Nephron progenitor cell (in vitro differentiated cells): ENCODE data around the gene TRPC4AP.
"Not testable (repeated sequence)": the region's sequence is repeated elsewhere in the genome, so short reads cannot be mapped to it uniquely, and the experiment has no call there.

Source experiments
- DNase-seq: peaks from one replicate; pipeline ENCODE4 v3.0.0; 2021
- H3K27ac Mint-ChIP-seq: 2 replicates; pipeline ENCODE4 v1.8.0; 2021; ENCODE audit warnings: mild to moderate bottlenecking, moderate library complexity, mixed read lengths
- H3K27me3 Mint-ChIP-seq: 2 replicates; pipeline ENCODE4 v1.8.0; 2021; ENCODE audit warnings: mild to moderate bottlenecking, low read depth, mixed read lengths; ENCODE audit not compliant: poor library complexity
- H3K36me3 Mint-ChIP-seq: 2 replicates; pipeline ENCODE4 v1.8.0; 2021; ENCODE audit warnings: low read depth, mixed read lengths
- H3K4me1 Mint-ChIP-seq: 2 replicates; pipeline ENCODE4 v1.8.0; 2021; ENCODE audit warnings: mixed read lengths
- H3K4me3 Mint-ChIP-seq: 2 replicates; pipeline ENCODE4 v1.8.0; 2021; ENCODE audit warnings: mild to moderate bottlenecking, moderate library complexity, mixed read lengths
- H3K9me3 Mint-ChIP-seq: 2 replicates; pipeline ENCODE4 v1.8.0; 2021; ENCODE audit warnings: mild to moderate bottlenecking, moderate library complexity, mixed read lengths
- TF ChIP-seq, protein P1 (sequence below): fragments of 200-600 bp; sonication (generic); IDR thresholded peaks from 2 replicates; pipeline ENCODE4 v1.5.0; 2021; ENCODE audit warnings: antibody characterized with exemption

TRPC4AP gene

DNA sequence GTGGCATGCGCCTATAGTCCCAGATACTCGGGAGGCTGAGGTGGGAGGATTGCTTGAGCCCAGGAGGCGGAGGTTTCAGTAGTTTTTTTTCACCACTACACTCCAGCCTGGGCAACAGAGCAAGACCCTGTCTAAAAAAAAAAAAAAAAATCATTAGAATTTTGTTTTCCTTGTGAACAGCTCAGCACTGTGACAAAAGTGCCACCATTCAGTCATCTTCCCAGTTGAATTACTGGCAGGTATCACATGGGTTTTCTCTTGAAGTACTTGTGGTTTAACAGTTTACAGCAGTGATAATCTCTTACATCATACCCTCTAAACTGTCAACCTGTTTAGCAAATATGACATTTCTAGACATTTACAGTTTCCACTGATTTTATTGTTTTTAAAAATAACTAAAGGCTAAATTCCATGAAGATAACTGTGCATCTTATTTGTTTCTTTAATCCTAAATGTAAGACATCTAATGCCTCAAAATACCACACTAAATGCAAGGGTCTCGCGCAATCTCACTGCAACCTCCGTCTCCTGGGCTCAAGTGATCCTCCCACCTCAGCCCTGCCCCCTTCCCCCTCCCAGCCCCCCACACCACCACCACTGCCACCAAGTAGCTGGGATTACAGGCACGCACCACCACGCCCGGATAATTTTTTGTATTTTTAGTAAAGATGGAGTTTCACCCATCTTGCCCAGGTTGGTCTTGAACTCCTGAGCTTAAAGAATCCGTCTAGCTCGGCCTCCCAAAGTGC lies 7.0 kb downstream of the TRPC4AP start:
- TF ChIP-seq, protein P1, sequence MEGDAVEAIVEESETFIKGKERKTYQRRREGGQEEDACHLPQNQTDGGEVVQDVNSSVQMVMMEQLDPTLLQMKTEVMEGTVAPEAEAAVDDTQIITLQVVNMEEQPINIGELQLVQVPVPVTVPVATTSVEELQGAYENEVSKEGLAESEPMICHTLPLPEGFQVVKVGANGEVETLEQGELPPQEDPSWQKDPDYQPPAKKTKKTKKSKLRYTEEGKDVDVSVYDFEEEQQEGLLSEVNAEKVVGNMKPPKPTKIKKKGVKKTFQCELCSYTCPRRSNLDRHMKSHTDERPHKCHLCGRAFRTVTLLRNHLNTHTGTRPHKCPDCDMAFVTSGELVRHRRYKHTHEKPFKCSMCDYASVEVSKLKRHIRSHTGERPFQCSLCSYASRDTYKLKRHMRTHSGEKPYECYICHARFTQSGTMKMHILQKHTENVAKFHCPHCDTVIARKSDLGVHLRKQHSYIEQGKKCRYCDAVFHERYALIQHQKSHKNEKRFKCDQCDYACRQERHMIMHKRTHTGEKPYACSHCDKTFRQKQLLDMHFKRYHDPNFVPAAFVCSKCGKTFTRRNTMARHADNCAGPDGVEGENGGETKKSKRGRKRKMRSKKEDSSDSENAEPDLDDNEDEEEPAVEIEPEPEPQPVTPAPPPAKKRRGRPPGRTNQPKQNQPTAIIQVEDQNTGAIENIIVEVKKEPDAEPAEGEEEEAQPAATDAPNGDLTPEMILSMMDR = no peak
- Mint-ChIP-seq H3K4me1 (peaks cover 19% of the 10 kb centered on the region), H3K27me3 (peaks cover 2% of the 10 kb centered on the region), H3K4me3 (no peak overlapping the region), H3K9me3 (no peaks in the 10 kb centered on the region), H3K27ac (no peak overlapping the region), H3K36me3 (peaks cover 37% of the 10 kb centered on the region)
- no peak for DNase-seq

DNA sequence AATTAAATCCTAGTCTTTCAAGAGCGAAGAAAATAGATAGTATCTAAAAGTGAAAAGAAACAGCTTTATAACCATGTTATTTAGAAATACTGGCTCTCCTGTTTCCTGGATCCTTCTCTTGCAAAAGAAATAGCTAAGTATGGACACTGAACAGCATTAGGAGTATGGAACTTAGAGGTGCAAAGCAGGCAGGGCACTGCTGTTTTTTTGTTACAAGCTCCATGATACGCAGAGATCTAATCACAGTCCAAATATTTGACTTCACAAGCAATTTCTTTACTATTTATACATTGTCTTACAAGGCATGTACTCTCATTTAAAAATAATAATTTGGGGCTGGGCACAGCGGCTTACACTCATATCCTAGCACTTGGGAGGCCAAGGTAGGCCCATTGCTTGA lies 7.6 kb downstream of the TRPC4AP start:
- TF ChIP-seq, protein P1 = no peak
- no peak for DNase-seq
- H3K4me1 Mint-ChIP-seq = peaks cover 18% of the 10 kb centered on the region
- H3K27ac Mint-ChIP-seq = no peak overlapping the region
- H3K9me3 Mint-ChIP-seq = no peaks in the 10 kb centered on the region
- no peak overlapping the region for H3K4me3 Mint-ChIP-seq
- peaks cover 37% of the 10 kb centered on the region for H3K36me3 Mint-ChIP-seq
- H3K27me3 Mint-ChIP-seq = peaks cover 2% of the 10 kb centered on the region

DNA sequence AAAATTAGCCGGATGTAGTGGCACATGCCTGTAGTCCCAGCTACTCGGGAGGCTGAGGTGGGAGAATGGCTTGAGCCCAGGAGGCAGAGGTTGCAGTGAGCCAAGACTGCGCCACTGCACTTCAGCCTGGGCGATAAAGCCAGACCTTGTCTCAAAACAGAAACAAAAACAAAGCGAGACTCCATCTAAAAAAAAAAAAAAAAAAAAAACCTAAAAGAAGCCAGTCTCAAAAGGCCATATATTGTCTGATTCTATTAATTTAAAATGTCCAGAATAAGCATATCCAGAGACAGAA lies 12.3 kb downstream of the TRPC4AP start:
- Mint-ChIP-seq H3K9me3 (peaks cover 44% of the 10 kb centered on the region), H3K36me3 (peaks cover 63% of the 10 kb centered on the region)
- H3K4me3 Mint-ChIP-seq, DNase-seq, H3K4me1 Mint-ChIP-seq, H3K27me3 Mint-ChIP-seq, H3K27ac Mint-ChIP-seq: not testable (repeated sequence)

DNA sequence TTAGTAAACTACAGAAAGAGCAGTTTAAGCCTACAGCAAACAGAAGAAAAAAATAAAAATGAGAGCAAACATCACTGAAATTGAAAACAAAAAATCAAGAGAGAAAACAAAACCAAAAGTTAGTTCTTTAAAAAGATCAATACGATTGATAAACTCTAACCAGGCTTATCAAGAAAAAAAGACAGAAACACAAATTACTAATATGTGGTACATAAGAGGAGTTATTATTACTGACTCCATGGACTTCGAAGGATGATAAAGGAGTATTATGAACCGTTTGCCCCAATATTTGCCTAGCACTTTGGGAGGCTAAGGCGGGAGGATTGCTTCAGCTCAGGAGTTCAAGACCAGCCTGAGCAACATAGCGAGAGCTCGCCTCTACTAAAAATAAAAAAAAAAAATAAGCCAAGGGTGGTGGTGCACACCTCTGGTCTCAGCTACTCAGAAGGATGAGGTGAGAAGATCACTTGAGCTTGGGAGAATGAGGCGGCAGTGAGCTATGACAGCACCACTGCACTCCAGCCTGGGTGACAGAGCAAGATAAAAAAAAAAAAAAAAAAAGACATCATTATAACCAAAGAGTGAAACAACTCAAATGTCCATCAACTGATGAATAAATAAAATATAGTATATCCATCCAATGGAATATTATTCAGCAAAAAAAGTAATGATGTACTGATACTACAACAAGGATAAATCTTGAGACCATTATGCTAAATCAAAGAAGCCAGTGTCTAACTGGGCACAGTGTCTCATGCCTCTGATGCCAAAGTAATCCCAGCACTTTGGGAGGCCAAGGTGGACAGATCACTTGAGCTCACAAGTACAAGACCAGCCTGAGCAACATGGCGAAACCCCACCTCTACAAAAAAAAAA lies 12.9 kb downstream of the TRPC4AP start:
- Mint-ChIP-seq H3K27me3 (no peaks in the 10 kb centered on the region), H3K4me3 (no peak overlapping the region), H3K27ac (no peak overlapping the region), H3K36me3 (peaks cover 64% of the 10 kb centered on the region), H3K4me1 (no peaks in the 10 kb centered on the region), H3K9me3 (peaks cover 49% of the 10 kb centered on the region)
- DNase-seq = no peak
- TF ChIP-seq, protein P1 = no peak

DNA sequence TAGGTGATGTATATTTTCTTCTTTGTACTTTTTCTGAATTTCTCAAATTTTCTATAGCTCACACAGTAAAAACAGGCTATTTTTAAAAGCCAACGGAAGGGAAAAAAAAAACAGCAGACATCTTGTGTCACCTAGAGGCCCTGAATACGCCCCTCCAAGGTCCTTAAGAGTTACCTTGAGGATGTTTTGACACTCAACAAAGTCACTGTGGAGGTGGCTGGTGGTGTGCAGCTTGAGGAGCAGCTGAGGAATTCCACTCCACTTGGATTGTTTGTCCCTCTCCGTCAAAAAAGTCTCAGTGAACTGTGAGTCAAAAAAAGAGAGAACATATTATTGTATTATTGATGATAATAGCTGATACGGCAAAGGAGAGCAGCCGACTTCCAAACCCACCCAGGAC lies 14.7 kb downstream of the TRPC4AP start:
- TF ChIP-seq, protein P1 = no peak
- Mint-ChIP-seq H3K27ac (no peak overlapping the region), H3K36me3 (peaks cover 77% of the 10 kb centered on the region), H3K4me3 (no peak overlapping the region), H3K9me3 (peaks cover 68% of the 10 kb centered on the region), H3K4me1 (no peaks in the 10 kb centered on the region), H3K27me3 (no peaks in the 10 kb centered on the region)
- no peak for DNase-seq

DNA sequence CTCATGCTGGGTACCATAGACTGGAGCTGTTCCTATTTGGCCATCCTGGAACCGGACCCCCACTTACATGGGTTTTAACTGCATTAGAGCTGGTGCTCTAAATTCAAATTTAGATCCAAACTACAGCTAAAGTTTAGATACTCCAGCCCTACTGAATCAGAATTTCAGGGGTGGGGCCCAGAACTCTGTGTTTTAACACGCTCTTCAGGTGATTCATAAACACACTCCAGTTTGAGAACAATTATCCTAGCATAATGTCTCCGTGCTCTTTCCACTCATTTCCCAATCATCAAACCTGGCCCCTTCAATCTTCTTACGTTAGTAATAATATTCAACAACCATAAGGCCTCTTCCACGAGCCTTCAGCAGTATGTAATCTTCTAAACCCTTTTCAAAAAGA lies 15.3 kb downstream of the TRPC4AP start:
- Mint-ChIP-seq H3K4me1 (no peaks in the 10 kb centered on the region), H3K27ac (no peak overlapping the region), H3K36me3 (peaks cover 82% of the 10 kb centered on the region), H3K4me3 (no peak overlapping the region), H3K27me3 (no peaks in the 10 kb centered on the region), H3K9me3 (peaks cover 73% of the 10 kb centered on the region)
- no peak for DNase-seq
- TF ChIP-seq, protein P1 = no peak

DNA sequence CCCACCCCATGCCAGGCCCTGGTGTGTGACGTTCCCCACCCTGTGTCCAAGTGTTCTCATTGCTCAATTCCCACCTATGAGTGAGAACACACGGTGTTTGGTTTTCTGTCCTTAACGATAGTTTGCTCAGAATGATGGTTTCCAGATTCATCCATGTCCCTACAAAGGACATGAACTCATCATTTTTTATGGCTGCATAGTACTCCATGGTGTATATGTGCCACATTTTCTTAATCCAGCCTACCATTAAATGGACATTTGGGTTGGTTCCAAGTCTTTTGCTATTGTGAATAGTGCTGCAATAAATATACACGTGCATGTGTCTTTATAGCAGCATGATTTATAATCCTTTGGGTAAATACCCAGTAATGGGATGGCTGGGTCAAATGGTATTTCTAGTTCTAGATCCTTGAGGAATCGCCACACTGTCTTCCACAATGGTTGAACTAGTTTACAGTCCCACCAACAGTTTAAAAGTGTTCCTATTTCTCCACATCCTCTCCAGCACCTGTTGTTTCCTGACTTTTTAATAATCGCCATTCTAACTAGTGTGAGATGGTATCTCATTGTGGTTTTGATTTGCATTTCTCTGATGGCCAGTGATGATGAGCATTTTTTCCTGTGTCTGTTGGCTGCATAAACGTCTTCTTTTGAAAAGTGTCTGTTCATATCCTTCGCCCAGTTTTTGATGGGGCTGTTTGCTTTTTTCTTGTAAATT lies 21.0 kb downstream of the TRPC4AP start:
- DNase-seq, H3K27me3 Mint-ChIP-seq, H3K27ac Mint-ChIP-seq, H3K4me1 Mint-ChIP-seq, H3K4me3 Mint-ChIP-seq: not testable (repeated sequence)
- Mint-ChIP-seq H3K9me3 (peaks cover 55% of the 10 kb centered on the region), H3K36me3 (peaks cover 88% of the 10 kb centered on the region)
